HepG2 (cell line): Measurements from ENCODE around the gene PATZ1. TPM values are rescaled to one million over a fixed set of nuclear protein-coding genes. Genes with fewer than 3 reads are reported as not detected.
A peak's percentile ranks its signal among the peaks of the same experiment; 100 is the strongest.

ENCODE experiments used
- ADNP ChIP-seq: sonication (generic); formaldehyde crosslinking; IDR thresholded peaks from 2 replicates; pipeline ENCODE4 v1.4.0; 2020; ENCODE audit warnings: missing genetic modification reagents
- CBX5 ChIP-seq: sonication (generic); formaldehyde crosslinking; IDR thresholded peaks from 2 replicates; pipeline ENCODE4 v1.4.0; 2020; ENCODE audit warnings: missing genetic modification reagents, borderline replicate concordance
- CEBPB ChIP-seq: IDR thresholded peaks from 2 replicates; pipeline ENCODE4 v1.6.1; 2011; ENCODE audit warnings: low read depth, low read length, improper control_type of control experiment, borderline replicate concordance
- FOXA3 ChIP-seq: IDR thresholded peaks from 2 replicates; pipeline ENCODE4 v1.6.1; 2016; ENCODE audit warnings: missing genetic modification reagents, missing compliant biosample characterization
- HDAC2 ChIP-seq: sonication (generic); formaldehyde crosslinking; IDR thresholded peaks from 2 replicates; pipeline ENCODE4 v1.4.0; 2020; ENCODE audit warnings: missing genetic modification reagents
- KMT2A ChIP-seq: sonication (generic); formaldehyde crosslinking; IDR thresholded peaks from 2 replicates; pipeline ENCODE4 v1.4.0; 2020; ENCODE audit warnings: missing genetic modification reagents
- MZF1 ChIP-seq: sonication (generic); formaldehyde crosslinking; IDR thresholded peaks from 2 replicates; pipeline ENCODE4 v1.8.1; 2023; ENCODE audit warnings: mild to moderate bottlenecking, missing genetic modification reagents, borderline replicate concordance
- NR2C2 ChIP-seq: sonication (generic); formaldehyde crosslinking; IDR thresholded peaks from 2 replicates; pipeline ENCODE4 v1.4.0; 2020; ENCODE audit warnings: missing genetic modification reagents, mild to moderate bottlenecking, moderate library complexity, borderline replicate concordance
- PAWR ChIP-seq: sonication (generic); formaldehyde crosslinking; IDR thresholded peaks from 2 replicates; pipeline ENCODE4 v1.4.0; 2020; ENCODE audit warnings: missing genetic modification reagents, mild to moderate bottlenecking, borderline replicate concordance
- REPIN1 ChIP-seq: sonication (generic); formaldehyde crosslinking; IDR thresholded peaks from 2 replicates; pipeline ENCODE4 v1.8.0; 2022; ENCODE audit warnings: missing genetic modification reagents, low read depth, mild to moderate bottlenecking, borderline replicate concordance
- SAFB2 ChIP-seq: sonication (generic); formaldehyde crosslinking; IDR thresholded peaks from 2 replicates; pipeline ENCODE4 v1.5.1; 2020; ENCODE audit warnings: missing genetic modification reagents, low read depth, mild to moderate bottlenecking, borderline replicate concordance
- SETDB1 ChIP-seq: sonication (generic); formaldehyde crosslinking; IDR thresholded peaks from 2 replicates; pipeline ENCODE4 v1.5.1; 2020; ENCODE audit warnings: missing genetic modification reagents, mild to moderate bottlenecking, borderline replicate concordance
- SP2 ChIP-seq: sonication (generic); formaldehyde crosslinking; IDR thresholded peaks from 2 replicates; pipeline ENCODE4 v1.5.1; 2020; ENCODE audit warnings: mild to moderate bottlenecking, missing genetic modification reagents
- SUZ12 ChIP-seq: fragments of 150-350 bp; IDR thresholded peaks from 2 replicates; pipeline ENCODE4 v1.6.1; 2014; ENCODE audit warnings: low read depth, low read length
- TOE1 ChIP-seq: sonication (generic); formaldehyde crosslinking; IDR thresholded peaks from 2 replicates; pipeline ENCODE4 v1.4.0; 2020; ENCODE audit warnings: mild to moderate bottlenecking, missing genetic modification reagents
- ZBTB1 ChIP-seq: sonication (generic); formaldehyde crosslinking; IDR thresholded peaks from 2 replicates; pipeline ENCODE4 v1.4.0; 2020; ENCODE audit warnings: missing genetic modification reagents, borderline replicate concordance
- ZBTB8A ChIP-seq: sonication (generic); formaldehyde crosslinking; IDR thresholded peaks from 2 replicates; pipeline ENCODE4 v1.4.0; 2020; ENCODE audit warnings: mild to moderate bottlenecking, low read depth, missing genetic modification reagents, borderline replicate concordance
- ZNF251 ChIP-seq: sonication (generic); formaldehyde crosslinking; IDR thresholded peaks from 2 replicates; pipeline ENCODE4 v1.9.0; 2021; ENCODE audit warnings: mild to moderate bottlenecking, missing genetic modification reagents
- ZNF329 ChIP-seq: sonication (generic); formaldehyde crosslinking; IDR thresholded peaks from 2 replicates; pipeline ENCODE4 v1.9.0; 2021; ENCODE audit warnings: low read depth, mild to moderate bottlenecking, missing genetic modification reagents
- ZNF780A ChIP-seq: sonication (generic); formaldehyde crosslinking; IDR thresholded peaks from 2 replicates; pipeline ENCODE4 v1.8.0; 2022; ENCODE audit warnings: mild to moderate bottlenecking, missing genetic modification reagents, moderate library complexity
- polyA plus RNA-seq, 8 experiments: library from polyadenylated mRNA; depleted of rRNA in 3 of 8; stranded (reverse) in 7 of 8; unstranded in 1 of 8; fragments of >200 nt; fragmentation: Illumina TruSeq in 4 of 8; extraction: Trizol in 4 of 8; gene quantifications; 2 replicates each; pipeline versions ENCODE4 v1.2.1 to v1.2.3, GENCODE V29; 2011 to 2016; ENCODE audit warnings: low read depth in 4 of 8, missing spikeins in 1 of 8, mixed read lengths in 1 of 8; ENCODE audit not compliant: insufficient read depth in 1 of 8
- total RNA-seq, 5 experiments: library from RNA; depleted of rRNA; stranded (reverse); fragments of >200 nt; fragmentation: Illumina TruSeq; extraction: Trizol; gene quantifications; 2 replicates each; pipeline ENCODE4 v1.2.3, GENCODE V29; 2016; ENCODE audit warnings: low read depth in 1 of 5
- TF ChIP-seq, protein P1 (sequence below): sonication (generic); formaldehyde crosslinking; IDR thresholded peaks from 2 replicates; pipeline ENCODE4 v1.8.0; 2022; ENCODE audit warnings: missing genetic modification reagents, mild to moderate bottlenecking, borderline replicate concordance
- TF ChIP-seq, protein P2 (sequence below): sonication (generic); formaldehyde crosslinking; IDR thresholded peaks from 2 replicates; pipeline ENCODE4 v1.5.0; 2020; ENCODE audit warnings: mild to moderate bottlenecking, missing genetic modification reagents, borderline replicate concordance
- TF ChIP-seq, protein P3 (sequence below): IDR thresholded peaks from 2 replicates; pipeline ENCODE4 v1.6.1; 2016; ENCODE audit warnings: low read depth

The PATZ1 gene
- total and polyA plus RNA-seq, 2 of the 13 experiments (the other 11 are each of a cell fraction or from before 2014, with no cell fraction given), result 24.9 to 30.5 TPM

DNA sequence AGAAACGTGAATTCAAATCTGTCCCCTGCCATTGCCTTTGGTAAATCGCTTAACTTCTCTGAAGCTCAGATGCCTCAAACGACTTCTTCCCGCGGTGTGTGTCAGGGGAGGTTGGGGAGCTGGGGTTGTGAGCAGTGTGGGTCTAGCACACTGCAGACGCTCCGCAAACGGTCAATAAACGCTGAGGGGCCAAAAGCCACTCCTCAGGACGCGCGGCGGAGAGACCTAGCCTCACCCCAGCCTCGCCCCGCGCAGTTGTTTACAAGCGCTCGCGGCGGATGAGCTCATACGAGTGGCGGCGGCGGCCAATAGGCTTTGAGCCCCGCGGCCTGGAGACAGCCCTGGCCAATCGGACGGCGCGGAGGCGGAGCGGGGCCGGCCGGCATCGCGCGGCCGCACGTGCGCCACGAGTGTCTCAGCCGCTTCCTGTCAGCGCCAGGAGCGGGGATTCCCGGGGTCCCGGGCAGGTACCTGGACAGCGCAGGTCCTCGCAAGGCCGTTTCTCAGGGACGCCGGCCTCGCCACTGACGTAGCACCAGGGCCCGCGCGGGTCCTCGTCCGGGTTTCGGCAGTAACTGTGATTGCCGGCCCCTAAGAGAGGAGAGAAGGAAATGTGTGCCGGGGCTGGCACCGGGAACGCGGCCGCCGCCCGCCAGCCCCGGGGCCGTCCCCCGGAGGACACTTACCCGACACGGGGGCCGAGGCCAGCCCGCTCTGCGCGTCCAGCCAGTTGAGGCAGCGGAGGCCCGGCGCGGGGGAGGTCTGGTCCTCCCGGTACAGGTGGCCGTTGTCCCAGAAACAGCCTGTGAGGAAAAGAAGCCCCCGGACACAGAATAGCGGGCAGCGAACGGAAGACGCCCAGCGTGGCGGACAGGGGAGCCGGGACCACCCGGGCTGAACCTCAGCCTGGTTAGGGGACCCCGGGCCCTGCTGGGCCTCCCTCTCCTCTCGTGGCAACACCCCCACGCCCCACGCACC is 55.4 kb downstream of the PATZ1 start (continued):
- 0 out of 2 replicates have a peak, but pooled peaks have one; percentile 56 for TF ChIP-seq ZNF329 (CRISPR knock-in tag)
- TF ChIP-seq SAFB2 (CRISPR knock-in tag), result peak; percentile 80; the same call in 1 of the 2 replicates
- no peak for TF ChIP-seq SUZ12
- TF ChIP-seq, protein P1, sequence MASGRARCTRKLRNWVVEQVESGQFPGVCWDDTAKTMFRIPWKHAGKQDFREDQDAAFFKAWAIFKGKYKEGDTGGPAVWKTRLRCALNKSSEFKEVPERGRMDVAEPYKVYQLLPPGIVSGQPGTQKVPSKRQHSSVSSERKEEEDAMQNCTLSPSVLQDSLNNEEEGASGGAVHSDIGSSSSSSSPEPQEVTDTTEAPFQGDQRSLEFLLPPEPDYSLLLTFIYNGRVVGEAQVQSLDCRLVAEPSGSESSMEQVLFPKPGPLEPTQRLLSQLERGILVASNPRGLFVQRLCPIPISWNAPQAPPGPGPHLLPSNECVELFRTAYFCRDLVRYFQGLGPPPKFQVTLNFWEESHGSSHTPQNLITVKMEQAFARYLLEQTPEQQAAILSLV (CRISPR knock-in tag), result peak; percentile 98
- TF ChIP-seq, protein P2, sequence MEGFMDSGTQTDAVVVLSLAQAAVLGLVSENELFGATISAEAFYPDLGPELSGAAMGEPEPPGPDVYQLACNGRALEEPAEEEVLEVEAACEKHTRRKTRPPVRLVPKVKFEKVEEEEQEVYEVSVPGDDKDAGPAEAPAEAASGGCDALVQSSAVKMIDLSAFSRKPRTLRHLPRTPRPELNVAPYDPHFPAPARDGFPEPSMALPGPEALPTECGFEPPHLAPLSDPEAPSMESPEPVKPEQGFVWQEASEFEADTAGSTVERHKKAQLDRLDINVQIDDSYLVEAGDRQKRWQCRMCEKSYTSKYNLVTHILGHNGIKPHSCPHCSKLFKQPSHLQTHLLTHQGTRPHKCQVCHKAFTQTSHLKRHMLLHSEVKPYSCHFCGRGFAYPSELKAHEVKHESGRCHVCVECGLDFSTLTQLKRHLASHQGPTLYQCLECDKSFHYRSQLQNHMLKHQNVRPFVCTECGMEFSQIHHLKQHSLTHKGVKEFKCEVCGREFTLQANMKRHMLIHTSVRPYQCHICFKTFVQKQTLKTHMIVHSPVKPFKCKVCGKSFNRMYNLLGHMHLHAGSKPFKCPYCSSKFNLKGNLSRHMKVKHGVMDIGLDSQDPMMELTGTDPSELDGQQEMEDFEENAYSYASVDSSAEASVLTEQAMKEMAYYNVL (CRISPR knock-in tag), result peak; percentile 54; the same call in 1 of the 2 replicates
- peak; percentile 68; the same call in 1 of the 2 replicates for TF ChIP-seq KMT2A
- no peak for TF ChIP-seq MZF1 (CRISPR knock-in tag)
- peak; percentile 82 for TF ChIP-seq SP2 (CRISPR knock-in tag)
- TF ChIP-seq ZNF780A, result no peak; the same call in 1 of the 2 replicates
- TF ChIP-seq PAWR (CRISPR knock-in tag), result no peak
- TF ChIP-seq ZBTB1 (CRISPR knock-in tag), result no peak
- peak; percentile 81; the same call in 1 of the 2 replicates for TF ChIP-seq HDAC2 (CRISPR knock-in tag)
- TF ChIP-seq TOE1 (CRISPR knock-in tag), result no peak
- TF ChIP-seq, protein P3, sequence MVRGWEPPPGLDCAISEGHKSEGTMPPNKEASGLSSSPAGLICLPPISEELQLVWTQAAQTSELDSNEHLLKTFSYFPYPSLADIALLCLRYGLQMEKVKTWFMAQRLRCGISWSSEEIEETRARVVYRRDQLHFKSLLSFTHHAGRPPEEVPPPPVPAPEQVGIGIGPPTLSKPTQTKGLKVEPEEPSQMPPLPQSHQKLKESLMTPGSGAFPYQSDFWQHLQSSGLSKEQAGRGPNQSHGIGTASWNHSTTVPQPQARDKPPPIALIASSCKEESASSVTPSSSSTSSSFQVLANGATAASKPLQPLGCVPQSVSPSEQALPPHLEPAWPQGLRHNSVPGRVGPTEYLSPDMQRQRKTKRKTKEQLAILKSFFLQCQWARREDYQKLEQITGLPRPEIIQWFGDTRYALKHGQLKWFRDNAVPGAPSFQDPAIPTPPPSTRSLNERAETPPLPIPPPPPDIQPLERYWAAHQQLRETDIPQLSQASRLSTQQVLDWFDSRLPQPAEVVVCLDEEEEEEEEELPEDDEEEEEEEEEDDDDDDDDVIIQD (CRISPR knock-in tag), result peak; percentile 63; the same call in 1 of the 2 replicates
- peak; percentile 27; the same call in 1 of the 2 replicates for TF ChIP-seq NR2C2 (CRISPR knock-in tag)
- TF ChIP-seq ZNF251 (CRISPR knock-in tag), result no peak
- TF ChIP-seq CEBPB, result no peak
- no peak for TF ChIP-seq ZBTB8A (CRISPR knock-in tag)
- TF ChIP-seq SETDB1 (CRISPR knock-in tag), result no peak
- 0 out of 2 replicates have a peak, but pooled peaks have one; percentile 75 for TF ChIP-seq REPIN1
- no peak for TF ChIP-seq ADNP (CRISPR knock-in tag)
- peak; percentile 88 for TF ChIP-seq FOXA3 (CRISPR knock-in tag)
- 0 out of 2 replicates have a peak, but pooled peaks have one; percentile 16 for TF ChIP-seq CBX5 (CRISPR knock-in tag)
